Testis (tissue), 3 donors: ENCODE data around the gene NPAS1. TPM values are rescaled to one million over a fixed set of nuclear protein-coding genes. Genes with fewer than 3 reads are reported as not detected.
"Not testable (repeated sequence)": the region's sequence is repeated elsewhere in the genome, so short reads cannot be mapped to it uniquely, and the experiment has no call there.

Experiments used
- DNase-seq: peaks from one replicate; pipeline ENCODE4 v3.0.0-alpha.2; 2019
- H3K27ac ChIP-seq, 2 donors: fragments of 200-600 bp; sonication (generic); one replicate each; pipeline ENCODE4 v1.5.1; 2019
- H3K27me3 ChIP-seq: fragments of 200-600 bp; sonication (generic); one replicate; pipeline ENCODE4 v1.5.1; 2019
- H3K36me3 ChIP-seq: fragments of 200-600 bp; sonication (generic); one replicate; pipeline ENCODE4 v1.5.1; 2017; ENCODE audit warnings: low read depth; ENCODE audit errors: missing control alignments
- H3K4me1 ChIP-seq: fragments of 200-600 bp; sonication (generic); one replicate; pipeline ENCODE4 v1.5.1; 2019
- H3K4me3 ChIP-seq, 2 donors: fragments of 200-600 bp; sonication (generic); one replicate each; pipeline ENCODE4 v1.5.1; 2017 to 2019
- H3K9me3 ChIP-seq: fragments of 200-600 bp; sonication (generic); one replicate; pipeline ENCODE4 v1.5.1; 2017
- POLR2A ChIP-seq: fragments of 450-650 bp; IDR thresholded peaks from one replicate; pipeline ENCODE4 v1.6.1; 2017; ENCODE audit warnings: antibody characterized with exemption, mild to moderate bottlenecking, moderate library complexity
- WGBS, 2 donors: methylation state at CpG; one replicate each; pipeline ENCODE4 v1.1.5; 2018; 5-methylcytosine and 5-hydroxymethylcytosine counted together
- intact Hi-C: fragments of 100-400 bp; cut with DNase I; formaldehyde crosslinking; loops from one replicate; pipeline ENCODE4 v1.15.1; 2023; ENCODE audit warnings: low total_unique reads
- polyA plus RNA-seq: library from polyadenylated mRNA; stranded (reverse); fragments of 350-450 nt; fragmentation: Illumina TruSeq; extraction: RNeasy Lipid Tissue Mini Kit (QIAGEN cat#74804); gene quantifications from one replicate; pipeline ENCODE4 v1.2.3, GENCODE V29; 2014; ENCODE audit warnings: low read depth, low replicate concordance; ENCODE audit not compliant: insufficient read depth
- total RNA-seq, 2 donors: library from RNA; depleted of rRNA; stranded (reverse); fragments of >200 nt; gene quantifications; one replicate each; pipeline ENCODE4 v1.2.3, GENCODE V29; 2016
- TF ChIP-seq, protein P1 (sequence below), 3 experiments: fragments of 450-650 bp in 2 of 3; fragments of 200-600 bp in 1 of 3; sonication (generic) in 1 of 3; IDR thresholded peaks; one replicate each; pipeline ENCODE4 v1.5.1; 2016 to 2019; ENCODE audit warnings: antibody characterized with exemption in 3 of 3, mild to moderate bottlenecking in 2 of 3, moderate library complexity in 1 of 3

NPAS1 gene
- total and polyA plus RNA-seq, 3 donors from 2014 or later: 1.1 to 2.5 (median 1.1) TPM

DNA sequence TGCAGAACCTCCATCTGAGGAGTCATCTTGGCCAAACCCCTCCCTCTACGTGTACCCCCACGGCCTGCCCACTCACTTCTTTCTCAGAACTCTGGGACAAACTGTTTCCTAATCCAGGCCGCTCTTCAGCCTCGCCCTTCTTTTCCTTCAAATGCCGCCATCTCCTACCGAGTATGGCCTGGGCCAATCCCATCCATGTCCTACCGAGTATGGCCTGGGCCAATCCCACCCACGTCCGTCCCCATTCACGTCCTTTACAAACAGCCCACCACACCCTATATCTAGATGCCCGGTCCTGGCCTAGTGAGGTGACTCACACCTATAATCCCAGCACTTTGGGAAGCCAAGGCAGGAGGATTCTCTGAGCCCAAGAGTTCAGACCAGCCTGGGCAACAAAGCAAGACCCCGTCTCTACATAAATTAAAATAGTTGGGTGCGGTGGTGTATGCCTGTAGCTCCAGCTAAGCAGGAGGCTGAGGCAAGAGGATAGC is 27.7 kb downstream of the NPAS1 start:
- Histone ChIP-seq H3K36me3 (no peaks in the 10 kb centered on the region), H3K27ac (no peak overlapping the region), H3K4me1 (no peaks in the 10 kb centered on the region), H3K4me3 (peak overlapping the region; percentile 72 to 87), H3K9me3 (no peaks in the 10 kb centered on the region), H3K27me3 (no peaks in the 10 kb centered on the region)
- no peak for TF ChIP-seq POLR2A
- TF ChIP-seq, protein P1, sequence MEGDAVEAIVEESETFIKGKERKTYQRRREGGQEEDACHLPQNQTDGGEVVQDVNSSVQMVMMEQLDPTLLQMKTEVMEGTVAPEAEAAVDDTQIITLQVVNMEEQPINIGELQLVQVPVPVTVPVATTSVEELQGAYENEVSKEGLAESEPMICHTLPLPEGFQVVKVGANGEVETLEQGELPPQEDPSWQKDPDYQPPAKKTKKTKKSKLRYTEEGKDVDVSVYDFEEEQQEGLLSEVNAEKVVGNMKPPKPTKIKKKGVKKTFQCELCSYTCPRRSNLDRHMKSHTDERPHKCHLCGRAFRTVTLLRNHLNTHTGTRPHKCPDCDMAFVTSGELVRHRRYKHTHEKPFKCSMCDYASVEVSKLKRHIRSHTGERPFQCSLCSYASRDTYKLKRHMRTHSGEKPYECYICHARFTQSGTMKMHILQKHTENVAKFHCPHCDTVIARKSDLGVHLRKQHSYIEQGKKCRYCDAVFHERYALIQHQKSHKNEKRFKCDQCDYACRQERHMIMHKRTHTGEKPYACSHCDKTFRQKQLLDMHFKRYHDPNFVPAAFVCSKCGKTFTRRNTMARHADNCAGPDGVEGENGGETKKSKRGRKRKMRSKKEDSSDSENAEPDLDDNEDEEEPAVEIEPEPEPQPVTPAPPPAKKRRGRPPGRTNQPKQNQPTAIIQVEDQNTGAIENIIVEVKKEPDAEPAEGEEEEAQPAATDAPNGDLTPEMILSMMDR (IDR thresholded peaks at IDR 0.05): no peak
- WGBS, 2 donors: 53 to 76% methylated on average over 13 of the region's 13 CpGs
- intact Hi-C loops: no loop called here
- no peak for DNase-seq

DNA sequence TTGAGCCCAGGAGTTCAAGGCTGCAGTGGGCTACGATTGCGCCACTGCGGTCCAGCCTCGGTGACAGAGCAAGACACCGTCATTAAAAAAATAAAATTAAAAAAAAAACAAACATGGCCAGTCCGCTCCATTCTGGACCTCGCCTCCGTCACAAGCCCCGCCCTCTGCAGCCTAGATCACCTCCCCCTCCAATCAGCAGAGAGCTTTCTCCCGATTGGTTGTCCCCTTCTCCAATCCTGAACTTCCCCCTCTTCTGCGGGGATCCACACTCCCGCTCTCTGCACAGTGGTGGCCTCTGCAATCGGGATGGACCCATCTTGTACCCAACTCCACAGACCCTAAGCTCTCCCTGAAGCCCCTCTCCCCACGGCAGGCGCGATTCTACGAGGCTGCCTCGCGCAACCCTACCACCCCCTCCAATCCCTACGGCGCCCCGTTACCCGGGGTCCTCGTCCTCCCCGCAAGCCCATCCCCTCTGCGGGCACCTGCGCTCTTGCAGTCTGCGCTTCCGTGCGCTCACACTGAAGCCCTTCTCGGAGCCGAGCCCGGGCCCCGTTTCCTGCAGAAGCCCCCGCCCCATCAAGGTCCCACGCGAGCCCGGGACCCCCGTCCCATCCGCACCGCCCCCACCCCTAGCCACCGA is 28.2 kb downstream of the NPAS1 start:
- no peak for TF ChIP-seq POLR2A
- TF ChIP-seq, protein P1 (IDR thresholded peaks at IDR 0.05): no peak
- intact Hi-C loops: no loop called here
- Histone ChIP-seq H3K4me3 (peak overlapping the region; percentile 72 to 87), H3K4me1 (no peaks in the 10 kb centered on the region), H3K27ac (peak overlapping the region in 1 of 2 donors; percentile 64), H3K27me3 (no peaks in the 10 kb centered on the region), H3K36me3 (no peaks in the 10 kb centered on the region), H3K9me3 (no peaks in the 10 kb centered on the region)
- WGBS, 2 donors: 2% methylated on average over 27 to 32 of the region's 42 CpGs
- peak; percentile 95 for DNase-seq

DNA sequence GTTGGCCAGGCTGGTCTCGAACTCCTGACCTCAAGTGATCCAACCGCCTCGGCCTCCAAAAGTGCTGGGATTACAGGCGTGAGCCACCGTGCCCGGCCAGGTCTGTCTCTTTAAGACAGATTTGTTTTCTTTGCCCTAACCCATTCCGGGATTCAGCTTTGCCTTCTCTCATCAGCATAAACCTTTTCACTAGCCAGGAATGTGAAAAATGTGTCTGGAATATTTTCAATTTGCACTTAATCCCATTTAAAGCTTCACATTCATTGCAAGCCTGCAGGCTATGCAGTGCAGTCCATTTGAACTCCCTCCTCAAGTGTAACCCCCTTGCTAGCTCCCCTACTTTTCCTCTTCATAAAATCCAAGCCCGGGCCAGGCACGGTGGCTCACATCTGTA is 29.7 kb downstream of the NPAS1 start:
- intact Hi-C loops: no loop called here
- 40 to 41% methylated on average over 9 of the region's 9 CpGs for WGBS, 2 donors
- peak overlapping the region; percentile 72 to 87 for H3K4me3 ChIP-seq

DNA sequence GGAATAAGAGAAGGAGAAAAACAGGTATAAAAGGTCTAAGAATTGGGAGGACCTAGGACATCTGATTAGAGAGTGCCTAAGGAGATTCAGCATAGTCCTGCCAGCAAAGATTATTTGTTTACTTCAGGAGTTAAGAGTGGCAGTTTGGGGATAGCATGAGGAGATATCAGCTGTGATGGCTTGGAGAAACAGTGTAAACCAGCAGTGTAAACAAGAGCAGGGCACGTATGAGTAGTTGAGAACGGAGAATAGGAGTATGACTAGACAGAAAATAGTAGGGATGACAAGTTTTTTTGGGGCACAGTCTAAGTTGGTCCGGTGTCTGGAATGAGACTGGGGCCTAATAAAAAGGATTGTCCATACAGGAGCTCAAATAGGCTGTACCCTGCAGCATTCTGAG is 30.9 kb downstream of the NPAS1 start:
- H3K9me3 ChIP-seq, H3K27ac ChIP-seq, H3K4me1 ChIP-seq, H3K36me3 ChIP-seq, H3K27me3 ChIP-seq, DNase-seq, H3K4me3 ChIP-seq, intact Hi-C loops: not testable (repeated sequence)
- WGBS, 2 donors: 90 to 100% methylated on average over 3 of the region's 3 CpGs

More for the DNA sequence above, 29.7 kb downstream of the NPAS1 start:
- H3K9me3 ChIP-seq: no peaks in the 10 kb centered on the region
- TF ChIP-seq, protein P1 (IDR thresholded peaks at IDR 0.05): no peak
- TF ChIP-seq POLR2A: no peak
- H3K36me3 ChIP-seq: no peaks in the 10 kb centered on the region
- DNase-seq: no peak
- H3K27ac ChIP-seq: no peak overlapping the region
- no peaks in the 10 kb centered on the region for H3K27me3 ChIP-seq
- no peaks in the 10 kb centered on the region for H3K4me1 ChIP-seq

DNA sequence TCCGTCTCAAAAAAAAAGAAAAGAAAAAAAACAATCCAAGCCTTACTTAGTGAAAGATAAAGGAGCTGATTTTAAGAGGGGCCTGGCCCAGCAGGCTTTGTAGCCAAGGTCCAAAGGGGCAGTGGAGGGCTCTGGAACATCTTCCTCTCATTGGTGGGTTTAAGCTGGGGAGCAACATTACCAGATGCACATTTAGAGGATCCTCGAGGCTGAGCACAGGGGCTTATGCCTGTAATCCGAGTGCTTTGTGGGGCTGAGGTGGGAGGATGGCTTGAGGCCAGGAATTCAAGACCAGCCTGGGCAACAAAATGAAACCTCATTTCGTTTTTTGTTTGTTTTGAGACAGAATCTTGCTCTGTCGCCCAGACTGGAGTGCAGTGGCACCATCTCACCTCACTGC is 36.8 kb downstream of the NPAS1 start:
- H3K27me3 ChIP-seq: no peaks in the 10 kb centered on the region
- TF ChIP-seq, protein P1 (IDR thresholded peaks at IDR 0.05): no peak
- TF ChIP-seq POLR2A: no peak
- no peak overlapping the region for H3K4me3 ChIP-seq
- intact Hi-C loops: no loop called here
- H3K36me3 ChIP-seq: no peaks in the 10 kb centered on the region
- H3K27ac ChIP-seq: no peak overlapping the region
- no peaks in the 10 kb centered on the region for H3K4me1 ChIP-seq
- no peak for DNase-seq
- 57 to 73% methylated on average over 5 of the region's 5 CpGs for WGBS, 2 donors
- H3K9me3 ChIP-seq: no peaks in the 10 kb centered on the region
